Activated CD4-positive, alpha-beta T cell treated with anti-CD3 and anti-CD28 coated beads, Interleukin-2, Interleukin-6, amounts not matched to agents 100 ng/mL and 50 ng/mL, durations not matched to agents 16 hours and 8 hours (primary cell): ENCODE results near the gene USP14.

Experiments
- DNase-seq: peaks from one replicate; pipeline ENCODE4 v3.0.0-alpha.2; 2020

Gene USP14

DNA sequence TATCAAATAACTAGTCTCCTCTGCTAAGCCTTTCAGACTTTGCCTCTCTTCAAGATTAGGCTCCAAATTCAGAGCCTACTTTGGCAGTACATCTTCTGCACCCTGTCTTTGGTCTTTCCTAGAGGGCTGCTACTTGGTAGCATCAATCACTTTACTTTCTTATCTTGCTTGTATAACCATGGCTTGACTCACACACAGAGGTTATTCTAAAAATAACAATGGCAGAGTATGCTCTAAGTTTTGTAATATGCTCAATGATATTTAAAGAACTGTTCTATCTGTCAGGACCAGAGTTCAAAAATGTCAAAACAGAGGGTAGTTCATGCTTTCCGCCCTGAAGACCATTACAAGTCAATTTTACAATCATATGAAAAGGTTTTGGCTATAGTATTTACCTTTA is 81.8 kb downstream of the USP14 start:
- no peak for DNase-seq

DNA sequence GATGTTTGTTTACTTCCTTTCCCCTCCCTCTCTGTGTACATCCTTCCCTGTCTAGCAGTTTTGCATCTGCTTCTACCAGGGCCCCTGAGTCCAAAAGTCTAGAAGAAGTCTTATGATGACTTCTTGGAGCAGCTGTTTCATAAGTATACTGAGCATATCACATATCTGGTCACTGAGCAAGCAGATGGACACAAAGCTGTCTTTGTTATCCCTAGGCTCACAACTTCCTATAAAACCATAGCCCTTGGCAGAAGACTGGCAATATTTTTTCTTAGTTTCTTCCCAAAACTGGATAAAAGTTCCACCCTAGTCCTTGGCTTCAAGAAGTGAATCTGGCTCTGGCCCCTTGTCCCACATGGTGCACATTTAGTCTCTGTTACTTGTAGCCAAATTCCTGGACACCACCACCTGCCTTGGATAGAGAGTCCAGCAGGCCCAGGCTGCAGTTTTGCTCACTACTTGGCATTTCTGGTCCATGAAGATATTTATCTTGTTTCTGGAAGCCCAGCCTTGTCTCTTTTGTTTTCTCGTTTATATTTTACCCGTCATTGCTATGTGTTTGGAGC is 87.0 kb downstream of the USP14 start:
- no peak for DNase-seq

GRCh38 chr18:248053-248452 is 89.7 kb downstream of the USP14 start:
- no peak for DNase-seq

GRCh38 chr18:250685-251084 is 92.3 kb downstream of the USP14 start:
- DNase-seq = no peak

DNA sequence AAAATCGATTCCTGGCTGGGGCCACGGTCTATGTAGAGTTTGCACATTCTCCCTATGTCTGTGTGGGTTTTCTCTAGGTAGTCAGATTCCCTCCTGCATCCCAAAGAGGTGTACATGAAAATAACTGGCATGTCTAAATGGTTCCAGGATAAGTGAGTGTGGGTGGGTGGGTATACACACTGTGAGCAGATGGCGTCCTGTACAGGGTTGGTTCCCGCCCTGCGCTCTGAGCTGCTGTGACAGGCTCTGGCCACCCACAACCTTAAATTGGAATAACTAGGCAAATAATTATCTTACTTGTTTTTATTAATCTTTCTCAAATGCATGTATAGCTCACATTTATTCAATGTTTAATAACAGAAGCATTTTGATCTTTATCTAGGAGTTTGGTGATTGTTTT is 93.2 kb downstream of the USP14 start:
- no peak for DNase-seq

- DNase-seq = no peak
Measured at GRCh38 chr18:253121-253520, 94.8 kb downstream of the USP14 start.

GRCh38 chr18:255171-255570 is 96.8 kb downstream of the USP14 start:
- no peak for DNase-seq

GRCh38 chr18:260547-260946 is 102.2 kb downstream of the USP14 start:
- no peak for DNase-seq

DNA sequence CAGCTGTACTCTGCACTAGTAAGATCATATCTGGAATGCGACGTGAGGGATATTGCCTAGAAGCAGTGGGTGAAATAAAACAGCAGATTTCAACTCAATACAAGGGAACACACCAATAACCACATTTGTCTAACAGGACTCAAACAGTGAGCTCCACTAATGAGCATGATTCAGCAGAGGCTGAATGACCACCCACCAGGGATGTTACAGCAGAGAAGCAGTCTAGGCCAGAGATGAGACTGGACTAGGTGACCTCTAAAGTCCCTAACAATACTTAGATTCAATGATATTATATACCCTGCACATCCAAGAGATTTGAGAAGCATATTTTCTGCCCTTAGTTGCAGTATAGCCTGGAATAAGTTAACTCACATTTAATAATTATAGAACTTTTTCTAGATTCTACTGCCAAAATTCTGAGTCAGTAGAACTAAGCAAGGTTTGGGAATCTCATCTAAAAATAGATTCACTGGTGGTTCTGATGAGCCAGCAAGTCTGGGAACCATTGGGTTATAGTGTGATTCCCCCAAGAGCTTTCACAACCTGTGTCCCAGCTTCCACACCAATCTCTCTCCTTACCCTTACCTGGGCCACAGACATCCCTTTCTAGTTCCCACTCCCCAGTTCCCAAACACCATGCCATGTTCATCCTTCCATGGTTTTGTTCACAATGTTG is 103.2 kb downstream of the USP14 start:
- DNase-seq = no peak
